ENCODE measurements around the gene ZBTB34. TPM values are rescaled to one million over a fixed set of nuclear protein-coding genes. Genes with fewer than 3 reads are reported as not detected.

Gene ZBTB34
- polyA plus RNA-seq, 1 donor from 2014 or later, result 19.5 TPM

- Histone ChIP-seq H3K27me3 (ENCODE audit: insufficient read depth, low read depth, low read length) (peaks cover 5% of the 10 kb centered on the region), H3K27ac (ENCODE audit: low read length) (no peak overlapping the region), H3K36me3 (ENCODE audit: insufficient read depth, low read length) (no peaks in the 10 kb centered on the region), H3K9ac (ENCODE audit: low read length) (no peak overlapping the region), H3F3A (ENCODE audit: insufficient read depth, low read length, poor library complexity, severe bottlenecking) (no peaks in the 10 kb centered on the region), H2AFZ (ENCODE audit: low read depth, low read length) (no peak overlapping the region), H3K4me3 (ENCODE audit: low read length) (no peak overlapping the region), H3K79me2 (replicated peaks; ENCODE audit: insufficient read depth, low read length) (peaks cover 13% of the 10 kb centered on the region), H4K20me1 (ENCODE audit: insufficient read depth) (peaks cover 4% of the 10 kb centered on the region), H3K9me3 (ENCODE audit: low read length) (no peaks in the 10 kb centered on the region), H3K9me2 (ENCODE audit: insufficient read depth, low read length) (no peaks in the 10 kb centered on the region), H3K4me2 (ENCODE audit: low read length) (no peak overlapping the region)
- TF ChIP-seq CTCF (IDR thresholded peaks at IDR 0.05; ENCODE audit: poor library complexity, severe bottlenecking), result no peak
- TF ChIP-seq TAF1 (IDR thresholded peaks at IDR 0.05; ENCODE audit: low read depth), result no peak
- no peak for TF ChIP-seq POLR2AphosphoS5 (IDR thresholded peaks at IDR 0.05)
- no peak for TF ChIP-seq EP300 (conservative IDR thresholded peaks at IDR 0.05; ENCODE audit: poor library complexity, severe bottlenecking)
- TF ChIP-seq SMC3 (conservative IDR thresholded peaks at IDR 0.05; ENCODE audit: poor library complexity), result no peak
- no peak for TF ChIP-seq REST (IDR thresholded peaks at IDR 0.05; ENCODE audit: borderline replicate concordance)
- TF ChIP-seq EZH2 (IDR thresholded peaks at IDR 0.05; ENCODE audit: borderline replicate concordance, insufficient read depth, low read length, poor library complexity, severe bottlenecking), result no peak
- TF ChIP-seq MXI1 (conservative IDR thresholded peaks at IDR 0.05; ENCODE audit: poor library complexity, severe bottlenecking), result no peak
- TF ChIP-seq RAD21 (conservative IDR thresholded peaks at IDR 0.05), result no peak
These were observed 3.0 kb upstream of the ZBTB34 start for GRCh38 chr9:126857261-126857960.

GRCh38 chr9:126859111-126859510, 1.3 kb upstream of the ZBTB34 start:
- Histone ChIP-seq H3K4me2 (ENCODE audit: low read length) (no peak overlapping the region), H3K4me3 (ENCODE audit: low read length) (no peak overlapping the region), H3K27ac (ENCODE audit: low read length) (no peak overlapping the region), H3K9me2 (ENCODE audit: insufficient read depth, low read length) (no peaks in the 10 kb centered on the region), H4K20me1 (ENCODE audit: insufficient read depth) (peaks cover 4% of the 10 kb centered on the region), H3K36me3 (ENCODE audit: insufficient read depth, low read length) (no peaks in the 10 kb centered on the region), H3K27me3 (ENCODE audit: insufficient read depth, low read depth, low read length) (peaks cover 5% of the 10 kb centered on the region), H3K9ac (ENCODE audit: low read length) (no peak overlapping the region), H3F3A (ENCODE audit: insufficient read depth, low read length, poor library complexity, severe bottlenecking) (no peaks in the 10 kb centered on the region), H3K79me2 (replicated peaks; ENCODE audit: insufficient read depth, low read length) (peaks cover 17% of the 10 kb centered on the region), H2AFZ (ENCODE audit: low read depth, low read length) (no peak overlapping the region), H3K9me3 (ENCODE audit: low read length) (no peaks in the 10 kb centered on the region)
- TF ChIP-seq EP300 (conservative IDR thresholded peaks at IDR 0.05; ENCODE audit: poor library complexity, severe bottlenecking) (no peak), MXI1 (conservative IDR thresholded peaks at IDR 0.05; ENCODE audit: poor library complexity, severe bottlenecking) (no peak)
